ENCODE results near the gene CTSF.

CTSF gene

DNA sequence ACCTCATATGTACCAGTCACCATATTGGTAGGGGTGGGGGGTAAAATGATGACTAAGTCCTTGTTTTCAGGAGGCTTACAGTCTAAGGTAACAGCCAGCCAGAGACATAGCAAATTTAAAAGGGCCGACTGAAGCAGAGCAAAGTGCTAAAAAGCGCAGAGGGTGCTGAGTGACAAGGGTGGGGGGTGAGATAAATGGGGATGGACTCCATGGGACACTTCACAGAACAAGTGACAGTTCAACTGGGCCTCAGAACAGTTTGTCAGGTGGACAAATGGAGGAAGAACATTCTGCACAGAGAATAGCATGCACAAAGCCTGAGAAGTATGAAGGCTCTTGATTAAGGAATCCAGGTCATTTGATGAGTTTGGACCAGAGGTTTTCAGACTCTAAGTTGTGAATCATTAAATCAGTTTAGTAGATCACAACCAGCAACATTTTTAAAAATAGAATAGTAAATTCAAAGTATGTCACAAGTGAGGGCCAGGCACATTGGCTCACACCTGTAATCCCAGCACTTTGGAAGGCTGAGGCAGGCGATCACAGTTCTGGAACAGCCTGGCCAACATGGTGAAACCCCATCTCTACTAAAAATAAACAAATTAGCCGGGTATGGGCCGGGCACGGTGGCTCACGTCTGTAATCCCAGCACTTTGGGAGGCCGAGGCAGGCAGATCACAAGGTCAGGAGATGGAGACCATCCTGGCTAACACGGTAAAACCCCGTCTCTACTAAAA is 43.9 kb downstream of the CTSF start:
- in situ Hi-C loops (cut with MboI; ENCODE audit: low sequenced_read_pairs): no loop called here
- peaks cover 36% of the 10 kb centered on the region for H3K36me3 ChIP-seq (replicated peaks)
- no peak for DNase-seq (ENCODE audit: low spot score in 2 of 2)
- H3K9me3 ChIP-seq: no peaks in the 10 kb centered on the region
- no peaks in the 10 kb centered on the region for H3K4me1 ChIP-seq
- no peak overlapping the region for H3K4me3 ChIP-seq
- no peaks in the 10 kb centered on the region for H3K27me3 ChIP-seq (ENCODE audit: low read depth)

GRCh38 chr11:66523611-66524010 is 44.8 kb downstream of the CTSF start:
- H3K9me3 ChIP-seq: no peaks in the 10 kb centered on the region
- no peak for DNase-seq (ENCODE audit: low spot score in 2 of 2)
- H3K4me3 ChIP-seq: no peak overlapping the region
- H3K36me3 ChIP-seq (replicated peaks): peaks cover 36% of the 10 kb centered on the region
- in situ Hi-C loops (cut with MboI; ENCODE audit: low sequenced_read_pairs): no loop called here
- H3K4me1 ChIP-seq: no peaks in the 10 kb centered on the region
- no peaks in the 10 kb centered on the region for H3K27me3 ChIP-seq (ENCODE audit: low read depth)

All from HAP-1 (cell line).